ENCODE measurements around the gene DENND1A.

DENND1A gene

GRCh38 chr9:123470991-123471770, 458.7 kb downstream of the DENND1A start:
- no peaks in the 10 kb centered on the region for H3K9me2 ChIP-seq (replicated peaks; ENCODE audit: low read depth, low read length)
- H3K4me2 ChIP-seq (ENCODE audit: low read depth, low read length, poor library complexity, severe bottlenecking) = no peak overlapping the region
- H3K9ac ChIP-seq (ENCODE audit: low read depth, low read length, poor library complexity, severe bottlenecking) = no peak overlapping the region
- no peaks in the 10 kb centered on the region for H3K4me1 ChIP-seq (ENCODE audit: insufficient read depth, low read length, poor library complexity, severe bottlenecking)
- H3K4me3 ChIP-seq (ENCODE audit: low read length, poor library complexity, severe bottlenecking) = no peak overlapping the region
- H3K36me3 ChIP-seq (ENCODE audit: insufficient read depth, low read length) = no peaks in the 10 kb centered on the region
- TF ChIP-seq EZH2phosphoT487 (IDR thresholded peaks at IDR 0.05; ENCODE audit: borderline replicate concordance) = no peak
- no peak for TF ChIP-seq CTCF (conservative IDR thresholded peaks at IDR 0.05; ENCODE audit: low read length)
- H3K79me2 ChIP-seq (ENCODE audit: insufficient read depth, low read length) = no peaks in the 10 kb centered on the region
- H3F3A ChIP-seq (ENCODE audit: low read depth) = no peaks in the 10 kb centered on the region
- H3K9me3 ChIP-seq (ENCODE audit: insufficient read depth, low read depth, low read length) = no peaks in the 10 kb centered on the region
- H4K20me1 ChIP-seq (ENCODE audit: insufficient read depth, low read length, poor library complexity, severe bottlenecking) = no peaks in the 10 kb centered on the region
- no peak overlapping the region for H2AFZ ChIP-seq (ENCODE audit: low read length)
- no peaks in the 10 kb centered on the region for H3K27me3 ChIP-seq (ENCODE audit: insufficient read depth, low read length, poor library complexity, severe bottlenecking)

- Histone ChIP-seq H3K79me2 (ENCODE audit: insufficient read depth, low read length) (no peaks in the 10 kb centered on the region), H3K4me3 (ENCODE audit: low read length, poor library complexity, severe bottlenecking) (no peak overlapping the region), H3K4me1 (ENCODE audit: insufficient read depth, low read length, poor library complexity, severe bottlenecking) (no peaks in the 10 kb centered on the region), H4K20me1 (ENCODE audit: insufficient read depth, low read length, poor library complexity, severe bottlenecking) (no peaks in the 10 kb centered on the region), H3K36me3 (ENCODE audit: insufficient read depth, low read length) (no peaks in the 10 kb centered on the region), H3K27me3 (ENCODE audit: insufficient read depth, low read length, poor library complexity, severe bottlenecking) (no peaks in the 10 kb centered on the region), H3K4me2 (ENCODE audit: low read depth, low read length, poor library complexity, severe bottlenecking) (no peak overlapping the region), H3F3A (ENCODE audit: low read depth) (no peaks in the 10 kb centered on the region), H3K9me2 (replicated peaks; ENCODE audit: low read depth, low read length) (no peaks in the 10 kb centered on the region), H3K9me3 (ENCODE audit: insufficient read depth, low read depth, low read length) (no peaks in the 10 kb centered on the region), H3K9ac (ENCODE audit: low read depth, low read length, poor library complexity, severe bottlenecking) (no peak overlapping the region), H2AFZ (ENCODE audit: low read length) (no peak overlapping the region)
- TF ChIP-seq EZH2phosphoT487 (IDR thresholded peaks at IDR 0.05; ENCODE audit: borderline replicate concordance) = no peak
- no peak for TF ChIP-seq CTCF (conservative IDR thresholded peaks at IDR 0.05; ENCODE audit: low read length)
Measured at GRCh38 chr9:123470121-123470782, 459.7 kb downstream of the DENND1A start.

- no peak overlapping the region for H3K4me3 ChIP-seq (ENCODE audit: low read length, poor library complexity, severe bottlenecking)
- no peak overlapping the region for H2AFZ ChIP-seq (ENCODE audit: low read length)
- H3K4me2 ChIP-seq (ENCODE audit: low read depth, low read length, poor library complexity, severe bottlenecking) = no peak overlapping the region
- no peaks in the 10 kb centered on the region for H3F3A ChIP-seq (ENCODE audit: low read depth)
- H3K9me3 ChIP-seq (ENCODE audit: insufficient read depth, low read depth, low read length) = no peaks in the 10 kb centered on the region
- H3K9ac ChIP-seq (ENCODE audit: low read depth, low read length, poor library complexity, severe bottlenecking) = no peak overlapping the region
- H3K27me3 ChIP-seq (ENCODE audit: insufficient read depth, low read length, poor library complexity, severe bottlenecking) = no peaks in the 10 kb centered on the region
- H3K4me1 ChIP-seq (ENCODE audit: insufficient read depth, low read length, poor library complexity, severe bottlenecking) = no peaks in the 10 kb centered on the region
- no peaks in the 10 kb centered on the region for H3K36me3 ChIP-seq (ENCODE audit: insufficient read depth, low read length)
- no peaks in the 10 kb centered on the region for H3K9me2 ChIP-seq (replicated peaks; ENCODE audit: low read depth, low read length)
- no peaks in the 10 kb centered on the region for H4K20me1 ChIP-seq (ENCODE audit: insufficient read depth, low read length, poor library complexity, severe bottlenecking)
- TF ChIP-seq EZH2phosphoT487 (IDR thresholded peaks at IDR 0.05; ENCODE audit: borderline replicate concordance) = no peak
- no peak for TF ChIP-seq CTCF (conservative IDR thresholded peaks at IDR 0.05; ENCODE audit: low read length)
- H3K79me2 ChIP-seq (ENCODE audit: insufficient read depth, low read length) = no peaks in the 10 kb centered on the region
Measured at GRCh38 chr9:123469282-123469681, 460.6 kb downstream of the DENND1A start.
